Dendritic cell treated with granulocyte-macrophage colony-stimulating factor and Interleukin-4, amounts not matched to agents 40 ng/mL and 50 ng/mL, for 4 days (primary cell): ENCODE results near the gene MSI2.

Experiments
- H3K27ac Mint-ChIP-seq: one replicate; pipeline ENCODE4 v1.8.0; 2022; ENCODE audit warnings: mild to moderate bottlenecking, mixed read lengths
- H3K27me3 Mint-ChIP-seq: one replicate; pipeline ENCODE4 v1.8.0; 2022; ENCODE audit warnings: mild to moderate bottlenecking, mixed read lengths
- H3K36me3 Mint-ChIP-seq: one replicate; pipeline ENCODE4 v1.8.0; 2022; ENCODE audit warnings: low read depth, mixed read lengths
- H3K4me1 Mint-ChIP-seq: one replicate; pipeline ENCODE4 v1.8.0; 2022; ENCODE audit warnings: low read depth, mixed read lengths
- H3K4me3 Mint-ChIP-seq: one replicate; pipeline ENCODE4 v1.8.0; 2022; ENCODE audit warnings: mild to moderate bottlenecking, moderate library complexity, mixed read lengths
- H3K9me3 Mint-ChIP-seq: one replicate; pipeline ENCODE4 v1.8.0; 2022; ENCODE audit warnings: mixed read lengths
- intact Hi-C: fragments of 100-400 bp; cut with micrococcal nuclease; formaldehyde crosslinking; loops from one replicate; pipeline ENCODE4 v1.15.0; 2022

MSI2 gene

GRCh38 chr17:57561072-57561861 lies 304.9 kb downstream of the MSI2 start:
- Mint-ChIP-seq H3K27me3 (peaks cover 3% of the 10 kb centered on the region), H3K4me3 (no peak overlapping the region), H3K36me3 (no peaks in the 10 kb centered on the region), H3K27ac (no peak overlapping the region), H3K4me1 (peaks cover 48% of the 10 kb centered on the region), H3K9me3 (no peaks in the 10 kb centered on the region)
- intact Hi-C loops, result no loop called here

GRCh38 chr17:57562184-57562698 lies 305.9 kb downstream of the MSI2 start:
- H3K27me3 Mint-ChIP-seq, result peaks cover 3% of the 10 kb centered on the region
- H3K27ac Mint-ChIP-seq, result no peak overlapping the region
- intact Hi-C loops, result no loop called here
- H3K9me3 Mint-ChIP-seq, result no peaks in the 10 kb centered on the region
- peaks cover 43% of the 10 kb centered on the region for H3K4me1 Mint-ChIP-seq
- H3K4me3 Mint-ChIP-seq, result no peak overlapping the region
- H3K36me3 Mint-ChIP-seq, result no peaks in the 10 kb centered on the region

GRCh38 chr17:57563958-57564357 lies 307.6 kb downstream of the MSI2 start:
- H3K27ac Mint-ChIP-seq, result no peak overlapping the region
- intact Hi-C loops, result no loop called here

GRCh38 chr17:57565176-57565575 lies 308.9 kb downstream of the MSI2 start:
- Mint-ChIP-seq H3K27ac (no peak overlapping the region), H3K27me3 (no peaks in the 10 kb centered on the region), H3K4me3 (no peak overlapping the region), H3K36me3 (no peaks in the 10 kb centered on the region), H3K9me3 (no peaks in the 10 kb centered on the region), H3K4me1 (peaks cover 14% of the 10 kb centered on the region)
- intact Hi-C loops, result no loop called here

More at GRCh38 chr17:57563958-57564357, 307.6 kb downstream of the MSI2 start:
- peaks cover 26% of the 10 kb centered on the region for H3K4me1 Mint-ChIP-seq
- H3K9me3 Mint-ChIP-seq, result no peaks in the 10 kb centered on the region
- no peaks in the 10 kb centered on the region for H3K27me3 Mint-ChIP-seq
- no peaks in the 10 kb centered on the region for H3K36me3 Mint-ChIP-seq
- no peak overlapping the region for H3K4me3 Mint-ChIP-seq

GRCh38 chr17:57566721-57567120 lies 310.4 kb downstream of the MSI2 start:
- no peak overlapping the region for H3K4me3 Mint-ChIP-seq
- H3K27me3 Mint-ChIP-seq, result no peaks in the 10 kb centered on the region
- no peaks in the 10 kb centered on the region for H3K4me1 Mint-ChIP-seq
- H3K9me3 Mint-ChIP-seq, result no peaks in the 10 kb centered on the region
- no peaks in the 10 kb centered on the region for H3K36me3 Mint-ChIP-seq
- no peak overlapping the region for H3K27ac Mint-ChIP-seq
- intact Hi-C loops, result no loop called here

- Mint-ChIP-seq H3K4me3 (no peak overlapping the region), H3K27me3 (no peaks in the 10 kb centered on the region), H3K27ac (no peak overlapping the region), H3K36me3 (no peaks in the 10 kb centered on the region), H3K9me3 (no peaks in the 10 kb centered on the region), H3K4me1 (no peaks in the 10 kb centered on the region)
- intact Hi-C loops, result no loop called here
Measured at GRCh38 chr17:57567251-57567650, 310.9 kb downstream of the MSI2 start.

- no peaks in the 10 kb centered on the region for H3K36me3 Mint-ChIP-seq
- H3K4me1 Mint-ChIP-seq, result no peaks in the 10 kb centered on the region
- no peaks in the 10 kb centered on the region for H3K9me3 Mint-ChIP-seq
- no peak overlapping the region for H3K27ac Mint-ChIP-seq
- intact Hi-C loops, result no loop called here
- H3K4me3 Mint-ChIP-seq, result no peak overlapping the region
- no peaks in the 10 kb centered on the region for H3K27me3 Mint-ChIP-seq
Measured at GRCh38 chr17:57568340-57568739, 312.0 kb downstream of the MSI2 start.

- H3K4me3 Mint-ChIP-seq, result no peak overlapping the region
- no peaks in the 10 kb centered on the region for H3K4me1 Mint-ChIP-seq
- no peaks in the 10 kb centered on the region for H3K27me3 Mint-ChIP-seq
- intact Hi-C loops, result no loop called here
- H3K27ac Mint-ChIP-seq, result no peak overlapping the region
- H3K9me3 Mint-ChIP-seq, result no peaks in the 10 kb centered on the region
- no peaks in the 10 kb centered on the region for H3K36me3 Mint-ChIP-seq
Measured at GRCh38 chr17:57569021-57569420, 312.7 kb downstream of the MSI2 start.

GRCh38 chr17:57569853-57570252 lies 313.5 kb downstream of the MSI2 start:
- Mint-ChIP-seq H3K4me3 (no peak overlapping the region), H3K27ac (no peak overlapping the region), H3K27me3 (no peaks in the 10 kb centered on the region), H3K4me1 (no peaks in the 10 kb centered on the region), H3K36me3 (no peaks in the 10 kb centered on the region), H3K9me3 (no peaks in the 10 kb centered on the region)
- intact Hi-C loops, result no loop called here

GRCh38 chr17:57570724-57571344 lies 314.5 kb downstream of the MSI2 start:
- H3K4me3 Mint-ChIP-seq, result no peak overlapping the region
- no peaks in the 10 kb centered on the region for H3K27me3 Mint-ChIP-seq
- H3K27ac Mint-ChIP-seq, result no peak overlapping the region
- H3K9me3 Mint-ChIP-seq, result no peaks in the 10 kb centered on the region
- intact Hi-C loops, result no loop called here
- H3K4me1 Mint-ChIP-seq, result no peaks in the 10 kb centered on the region
- no peaks in the 10 kb centered on the region for H3K36me3 Mint-ChIP-seq

- Mint-ChIP-seq H3K4me3 (no peak overlapping the region), H3K4me1 (peaks cover 5% of the 10 kb centered on the region), H3K27me3 (no peaks in the 10 kb centered on the region), H3K27ac (no peak overlapping the region), H3K36me3 (no peaks in the 10 kb centered on the region), H3K9me3 (no peaks in the 10 kb centered on the region)
- intact Hi-C loops, result no loop called here
Measured at GRCh38 chr17:57572062-57572461, 315.7 kb downstream of the MSI2 start.

GRCh38 chr17:57572600-57572999 lies 316.3 kb downstream of the MSI2 start:
- no peaks in the 10 kb centered on the region for H3K36me3 Mint-ChIP-seq
- peaks cover 8% of the 10 kb centered on the region for H3K4me1 Mint-ChIP-seq
- no peaks in the 10 kb centered on the region for H3K27me3 Mint-ChIP-seq
- H3K9me3 Mint-ChIP-seq, result no peaks in the 10 kb centered on the region
- H3K4me3 Mint-ChIP-seq, result no peak overlapping the region
- H3K27ac Mint-ChIP-seq, result no peak overlapping the region
- intact Hi-C loops, result no loop called here

- Mint-ChIP-seq H3K4me1 (peaks cover 22% of the 10 kb centered on the region), H3K36me3 (no peaks in the 10 kb centered on the region), H3K4me3 (no peak overlapping the region), H3K27me3 (no peaks in the 10 kb centered on the region), H3K27ac (no peak overlapping the region), H3K9me3 (no peaks in the 10 kb centered on the region)
- intact Hi-C loops, result no loop called here
Measured at GRCh38 chr17:57574040-57574513, 317.8 kb downstream of the MSI2 start.

GRCh38 chr17:57576744-57577143 lies 320.4 kb downstream of the MSI2 start:
- H3K4me3 Mint-ChIP-seq, result no peak overlapping the region
- no peak overlapping the region for H3K27ac Mint-ChIP-seq
- no peaks in the 10 kb centered on the region for H3K9me3 Mint-ChIP-seq
- no peaks in the 10 kb centered on the region for H3K27me3 Mint-ChIP-seq
- intact Hi-C loops, result no loop called here
- peaks cover 22% of the 10 kb centered on the region for H3K4me1 Mint-ChIP-seq
- no peaks in the 10 kb centered on the region for H3K36me3 Mint-ChIP-seq
